NT2/D1 (cell line): Measurements from ENCODE around the gene ATAT1.
"Not testable (repeated sequence)": the region's sequence is repeated elsewhere in the genome, so short reads cannot be mapped to it uniquely, and the experiment has no call there.

Experiments
- DNase-seq: peaks from one replicate; pipeline ENCODE4 v3.0.0-alpha.2; 2011; ENCODE audit warnings: low read depth, low spot score
- H3K27me3 ChIP-seq: 2 replicates; pipeline ENCODE4 v1.6.0; 2011; ENCODE audit warnings: mild to moderate bottlenecking; ENCODE audit not compliant: insufficient read length, insufficient read depth
- H3K36me3 ChIP-seq: 2 replicates; pipeline ENCODE4 v1.6.1; 2011; ENCODE audit warnings: mild to moderate bottlenecking, low read length, mixed read lengths; ENCODE audit not compliant: insufficient read depth, insufficient read length
- H3K4me1 ChIP-seq: 2 replicates; pipeline ENCODE4 v1.5.1; 2011; ENCODE audit not compliant: insufficient read depth, insufficient read length
- H3K4me3 ChIP-seq: 2 replicates; pipeline ENCODE4 v1.5.1; 2011; ENCODE audit warnings: low read depth; ENCODE audit not compliant: insufficient read length
- H3K9ac ChIP-seq: 2 replicates; pipeline ENCODE4 v1.6.0; 2011; ENCODE audit warnings: low read depth; ENCODE audit not compliant: insufficient read length
- H3K9me3 ChIP-seq: 2 replicates; pipeline ENCODE4 v1.5.1; 2011; ENCODE audit warnings: mild to moderate bottlenecking, low read length; ENCODE audit not compliant: insufficient read depth
- SUZ12 ChIP-seq: IDR thresholded peaks from 2 replicates; pipeline ENCODE4 v1.6.1; 2011; ENCODE audit not compliant: insufficient read length, insufficient read depth; ENCODE audit errors: extremely low read depth
- YY1 ChIP-seq: IDR thresholded peaks from 2 replicates; pipeline ENCODE4 v1.6.1; 2011; ENCODE audit not compliant: insufficient read length, insufficient read depth
- ZNF274 ChIP-seq: IDR thresholded peaks from 2 replicates; pipeline ENCODE4 v1.6.1; 2011; ENCODE audit warnings: mild to moderate bottlenecking, low read depth, low read length

ATAT1 gene

GRCh38 chr6:30647242-30648116 is 20.8 kb downstream of the ATAT1 start:
- Histone ChIP-seq H3K9me3 (no peaks in the 10 kb centered on the region), H3K4me1 (no peaks in the 10 kb centered on the region), H3K36me3 (peaks cover 54% of the 10 kb centered on the region), H3K27me3 (no peaks in the 10 kb centered on the region), H3K9ac (peak overlapping the region; percentile 95), H3K4me3 (peak overlapping the region; percentile 83)
- peak; percentile 44 for DNase-seq
- TF ChIP-seq YY1 = no peak
- TF ChIP-seq ZNF274 = no peak
- TF ChIP-seq SUZ12 = no peak

GRCh38 chr6:30651143-30651542 is 24.5 kb downstream of the ATAT1 start:
- H3K27me3 ChIP-seq = no peaks in the 10 kb centered on the region
- no peak for TF ChIP-seq YY1
- TF ChIP-seq SUZ12 = no peak
- no peak for TF ChIP-seq ZNF274
- H3K4me1 ChIP-seq = no peaks in the 10 kb centered on the region
- H3K4me3 ChIP-seq = no peak overlapping the region
- H3K9me3 ChIP-seq = no peaks in the 10 kb centered on the region
- no peak for DNase-seq
- H3K36me3 ChIP-seq = peaks cover 61% of the 10 kb centered on the region
- H3K9ac ChIP-seq = no peak overlapping the region

GRCh38 chr6:30654798-30655742 is 28.4 kb downstream of the ATAT1 start:
- no peaks in the 10 kb centered on the region for H3K9me3 ChIP-seq
- peaks cover 2% of the 10 kb centered on the region for H3K4me1 ChIP-seq
- no peaks in the 10 kb centered on the region for H3K27me3 ChIP-seq
- H3K9ac ChIP-seq = no peak overlapping the region
- H3K36me3 ChIP-seq = peaks cover 87% of the 10 kb centered on the region
- DNase-seq = no peak
- no peak overlapping the region for H3K4me3 ChIP-seq
- TF ChIP-seq ZNF274 = no peak

- H3K4me3 ChIP-seq = no peak overlapping the region
- TF ChIP-seq ZNF274 (no peak), YY1 (no peak), SUZ12 (no peak)
- no peak overlapping the region for H3K9ac ChIP-seq
- H3K27me3 ChIP-seq = no peaks in the 10 kb centered on the region
- peaks cover 2% of the 10 kb centered on the region for H3K4me1 ChIP-seq
- H3K9me3 ChIP-seq = no peaks in the 10 kb centered on the region
- peaks cover 87% of the 10 kb centered on the region for H3K36me3 ChIP-seq
- no peak for DNase-seq
These were observed 29.0 kb downstream of the ATAT1 start for GRCh38 chr6:30655743-30656094.

GRCh38 chr6:30656513-30656912 is 29.8 kb downstream of the ATAT1 start:
- TF ChIP-seq ZNF274 (no peak), SUZ12 (no peak), YY1 (no peak)
- Histone ChIP-seq H3K9ac (no peak overlapping the region), H3K4me3 (no peak overlapping the region), H3K27me3 (no peaks in the 10 kb centered on the region), H3K36me3 (peaks cover 86% of the 10 kb centered on the region), H3K4me1 (peaks cover 2% of the 10 kb centered on the region), H3K9me3 (no peaks in the 10 kb centered on the region)
- DNase-seq = no peak

GRCh38 chr6:30657454-30657853 is 30.8 kb downstream of the ATAT1 start:
- DNase-seq = no peak
- Histone ChIP-seq H3K36me3 (peaks cover 87% of the 10 kb centered on the region), H3K9ac (no peak overlapping the region), H3K4me1 (peaks cover 2% of the 10 kb centered on the region), H3K27me3 (no peaks in the 10 kb centered on the region), H3K9me3 (no peaks in the 10 kb centered on the region), H3K4me3 (no peak overlapping the region)
- TF ChIP-seq SUZ12 (no peak), ZNF274 (no peak), YY1 (no peak)

GRCh38 chr6:30657922-30658321 is 31.2 kb downstream of the ATAT1 start:
- not testable (repeated sequence) for H3K4me1 ChIP-seq, H3K9ac ChIP-seq, DNase-seq, H3K27me3 ChIP-seq, H3K9me3 ChIP-seq, H3K4me3 ChIP-seq
- H3K36me3 ChIP-seq = peaks cover 87% of the 10 kb centered on the region
